ENCODE data around the gene EPHB1.

Gene EPHB1

GRCh38 chr3:134794950-134795745 lies at the start of gene EPHB1:
TSS of gene EPHB1 (plus strand) at chr3:134795260.
- peak; percentile 83 for DNase-seq

- no peak for DNase-seq
These were observed 46.4 kb upstream of the EPHB1 start for GRCh38 chr3:134748698-134749097.

GRCh38 chr3:134749174-134749573 lies 45.9 kb upstream of the EPHB1 start:
- no peak for DNase-seq

GRCh38 chr3:134749802-134750553 lies 45.1 kb upstream of the EPHB1 start:
- no peak for DNase-seq

GRCh38 chr3:134751831-134752230 lies 43.2 kb upstream of the EPHB1 start:
- no peak for DNase-seq

- no peak for DNase-seq
These were observed 42.1 kb upstream of the EPHB1 start for GRCh38 chr3:134752761-134753461.

- no peak for DNase-seq
These were observed 40.9 kb upstream of the EPHB1 start for GRCh38 chr3:134753999-134754742.

GRCh38 chr3:134754768-134755559 lies 40.1 kb upstream of the EPHB1 start:
- peak; percentile 56 for DNase-seq

GRCh38 chr3:134755821-134756220 lies 39.2 kb upstream of the EPHB1 start:
- no peak for DNase-seq

GRCh38 chr3:134757549-134758069 lies 37.5 kb upstream of the EPHB1 start:
- no peak for DNase-seq

GRCh38 chr3:134761213-134761612 lies 33.8 kb upstream of the EPHB1 start:
- no peak for DNase-seq

- DNase-seq: no peak
These were observed 33.0 kb upstream of the EPHB1 start for GRCh38 chr3:134762016-134762415.

GRCh38 chr3:134765468-134765867 lies 29.6 kb upstream of the EPHB1 start:
- no peak for DNase-seq

- no peak for DNase-seq
These were observed 28.8 kb upstream of the EPHB1 start for GRCh38 chr3:134766290-134766689.

- DNase-seq: no peak
These were observed 26.9 kb upstream of the EPHB1 start for GRCh38 chr3:134768116-134768515.

- DNase-seq: no peak
These were observed 26.2 kb upstream of the EPHB1 start for GRCh38 chr3:134768837-134769236.

- DNase-seq: no peak
These were observed 25.7 kb upstream of the EPHB1 start for GRCh38 chr3:134769287-134769868.

- DNase-seq: no peak
These were observed 23.0 kb upstream of the EPHB1 start for GRCh38 chr3:134772011-134772410.

- DNase-seq: no peak
These were observed 22.5 kb upstream of the EPHB1 start for GRCh38 chr3:134772591-134772990.

- no peak for DNase-seq
These were observed 19.2 kb upstream of the EPHB1 start for GRCh38 chr3:134775831-134776230.

GRCh38 chr3:134776518-134776917 lies 18.5 kb upstream of the EPHB1 start:
- DNase-seq: no peak

All from activated CD4-positive, alpha-beta T cell treated with anti-CD3 and anti-CD28 coated beads for 48 hours (primary cell).